Mucosa of rectum (tissue), 2 donors: ENCODE data around the gene RNF32.
"Not testable (repeated sequence)": the region's sequence is repeated elsewhere in the genome, so short reads cannot be mapped to it uniquely, and the experiment has no call there.

ENCODE experiments used
- H3K27ac ChIP-seq, 2 donors: one replicate each; pipeline ENCODE4 v1.7.0; 2013; ENCODE audit warnings: inconsistent platforms in 2 of 2, low read depth in 2 of 2, low read length in 2 of 2
- H3K27me3 ChIP-seq, 2 donors: one replicate each; pipeline ENCODE4 v1.7.0; 2013; ENCODE audit warnings: low read length in 2 of 2; ENCODE audit not compliant: control insufficient read depth in 2 of 2, insufficient read depth in 2 of 2
- H3K36me3 ChIP-seq, 2 donors: one replicate each; pipeline ENCODE4 v1.7.0; 2013; ENCODE audit warnings: low read length in 2 of 2; ENCODE audit not compliant: control insufficient read depth in 2 of 2, insufficient read depth in 2 of 2
- H3K4me1 ChIP-seq, 2 donors: one replicate each; pipeline ENCODE4 v1.7.0; 2013; ENCODE audit warnings: low read length in 2 of 2, mild to moderate bottlenecking in 1 of 2; ENCODE audit not compliant: control insufficient read depth in 2 of 2, insufficient read depth in 2 of 2
- H3K4me3 ChIP-seq, 2 donors: one replicate each; pipeline ENCODE4 v1.7.0; 2013; ENCODE audit warnings: low read length in 2 of 2
- H3K9ac ChIP-seq, 2 donors: one replicate each; pipeline ENCODE4 v1.7.0; 2013; ENCODE audit warnings: low read length in 2 of 2, low read depth in 1 of 2, mild to moderate bottlenecking in 1 of 2
- H3K9me3 ChIP-seq, 2 donors: one replicate each; pipeline ENCODE4 v1.7.0; 2013; ENCODE audit warnings: low read length in 2 of 2; ENCODE audit not compliant: control insufficient read depth in 2 of 2
- donor health status: healthy.
- donor health status: Normal muscosa, but diverticular disease.

RNF32 gene

DNA sequence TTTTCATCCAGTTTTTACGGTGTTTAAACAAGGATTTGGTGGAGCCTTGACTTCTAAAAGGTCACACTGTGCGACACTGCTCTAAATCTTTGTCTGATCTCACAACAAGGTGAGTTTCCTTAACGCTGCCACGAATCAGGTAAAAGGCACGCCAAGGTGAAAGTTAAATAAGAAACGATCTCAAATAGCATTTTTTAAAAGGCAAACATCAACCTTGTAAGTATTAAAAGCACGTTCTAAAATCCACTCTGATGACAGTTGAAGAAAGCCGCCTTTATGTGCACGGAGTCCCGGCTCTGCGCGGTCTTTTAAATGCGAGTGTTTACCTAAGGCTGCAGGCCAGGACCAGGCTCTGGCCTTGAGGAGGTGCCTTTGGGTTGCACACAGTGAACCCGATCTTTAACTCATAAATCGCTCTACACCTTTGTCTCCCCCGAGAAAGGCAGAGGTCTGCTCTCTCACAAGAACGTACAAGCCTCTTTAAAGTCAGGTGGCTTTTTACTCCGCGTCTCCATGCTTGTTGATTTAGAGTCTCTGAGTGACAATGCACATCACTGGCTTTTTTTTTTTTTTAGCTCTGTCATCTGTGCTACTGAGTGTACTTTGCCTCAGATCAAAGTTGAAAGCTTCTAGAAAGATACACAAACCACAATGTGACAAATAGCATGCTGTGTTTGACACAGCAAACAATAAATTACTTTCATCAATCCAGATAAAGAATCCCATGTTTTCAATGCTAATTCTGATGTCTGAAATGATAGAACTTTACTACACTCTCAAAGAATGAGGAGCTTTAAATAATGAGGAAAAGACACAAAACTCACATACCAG is 25.9 kb upstream of the RNF32 start:
- no peaks in the 10 kb centered on the region for H3K9me3 ChIP-seq
- H3K4me3 ChIP-seq = peak overlapping the region; percentile 29 to 34
- H3K27ac ChIP-seq = peak overlapping the region; percentile 44 to 54
- H3K36me3 ChIP-seq = no peaks in the 10 kb centered on the region
- peaks cover 13 to 31% of the 10 kb centered on the region in 2 donors for H3K4me1 ChIP-seq
- no peak overlapping the region for H3K9ac ChIP-seq
- H3K27me3 ChIP-seq = peaks cover 0 to 2% of the 10 kb centered on the region in 2 donors

DNA sequence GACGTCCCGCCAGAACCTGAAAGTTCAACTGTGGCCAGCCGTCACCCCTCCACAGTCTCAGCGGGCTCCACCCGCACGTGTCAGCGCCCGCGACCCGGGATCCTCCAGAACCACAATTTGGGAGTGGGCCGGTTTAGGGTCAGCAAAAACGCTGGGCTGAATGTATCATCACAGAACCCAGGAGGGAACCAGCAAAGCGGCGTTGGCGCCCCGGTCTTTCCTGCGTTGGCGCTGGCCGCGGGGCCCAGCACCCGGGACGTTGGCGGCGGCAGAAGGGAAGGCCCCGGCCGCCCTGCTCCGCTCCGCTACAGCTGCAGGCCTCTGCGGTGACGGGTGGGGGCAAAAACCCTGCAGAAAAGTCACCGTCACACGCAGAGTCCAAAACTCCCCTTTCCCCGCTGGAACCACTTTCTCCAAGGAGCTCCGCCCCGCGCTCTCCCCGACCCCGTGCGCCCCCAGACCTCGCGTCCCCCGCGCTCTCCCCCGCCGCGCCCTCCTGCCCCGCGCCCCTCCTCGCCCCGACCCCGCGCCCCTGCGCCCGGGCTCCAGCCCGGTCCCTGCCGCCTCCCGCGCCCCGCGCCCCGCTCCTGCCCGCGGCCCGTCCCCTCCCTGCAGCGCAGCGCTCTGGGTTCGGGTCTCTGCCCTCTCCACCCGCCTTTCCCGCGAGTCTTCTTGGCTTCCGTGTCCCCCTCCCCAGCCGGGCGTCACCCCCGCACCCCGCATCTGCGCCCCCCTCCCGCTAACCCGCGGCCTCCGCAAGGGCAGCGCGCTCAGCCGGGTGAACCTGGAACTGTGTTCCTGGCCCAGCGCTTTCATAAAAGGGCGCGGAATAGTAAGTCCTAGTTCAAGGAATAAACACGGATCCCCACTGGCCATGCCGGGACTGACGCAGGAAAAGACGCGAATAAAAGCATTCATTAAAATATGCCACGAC is 24.0 kb upstream of the RNF32 start:
- Histone ChIP-seq H3K9ac (peak overlapping the region in 1 of 2 donors; percentile 60), H3K9me3 (no peaks in the 10 kb centered on the region), H3K27me3 (peaks cover 0 to 2% of the 10 kb centered on the region in 2 donors)

DNA sequence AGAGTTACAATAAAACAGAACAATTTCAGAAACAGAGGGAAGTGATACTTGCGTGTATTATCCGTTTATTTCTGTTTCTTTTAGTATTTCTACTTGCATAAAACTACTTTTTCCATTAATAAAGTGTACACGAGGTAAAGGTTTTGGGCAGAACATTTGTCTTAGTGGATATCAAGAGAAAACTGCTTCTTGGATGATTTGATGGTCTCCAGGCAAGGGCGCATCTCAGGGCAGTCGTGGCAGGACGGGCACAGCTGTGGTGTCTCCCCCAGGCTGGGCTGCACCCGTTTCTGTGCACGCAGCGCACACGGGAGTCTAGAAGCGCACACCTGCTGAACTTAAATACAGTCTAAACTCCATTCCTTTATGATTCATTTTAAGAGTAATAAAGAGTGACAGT is 23.4 kb upstream of the RNF32 start:
- Histone ChIP-seq H3K4me1 (peaks cover 10 to 17% of the 10 kb centered on the region in 2 donors), H3K36me3 (no peaks in the 10 kb centered on the region), H3K27me3 (peaks cover 0 to 2% of the 10 kb centered on the region in 2 donors), H3K4me3 (peak overlapping the region; percentile 62 to 66), H3K9me3 (no peaks in the 10 kb centered on the region), H3K9ac (peak overlapping the region; percentile 24 to 58), H3K27ac (peak overlapping the region; percentile 16 to 24)

More for the DNA sequence above, 24.0 kb upstream of the RNF32 start:
- H3K4me1 ChIP-seq = peaks cover 10 to 20% of the 10 kb centered on the region in 2 donors
- no peaks in the 10 kb centered on the region for H3K36me3 ChIP-seq
- peak overlapping the region; percentile 38 to 45 for H3K27ac ChIP-seq
- peak overlapping the region; percentile 62 to 66 for H3K4me3 ChIP-seq

DNA sequence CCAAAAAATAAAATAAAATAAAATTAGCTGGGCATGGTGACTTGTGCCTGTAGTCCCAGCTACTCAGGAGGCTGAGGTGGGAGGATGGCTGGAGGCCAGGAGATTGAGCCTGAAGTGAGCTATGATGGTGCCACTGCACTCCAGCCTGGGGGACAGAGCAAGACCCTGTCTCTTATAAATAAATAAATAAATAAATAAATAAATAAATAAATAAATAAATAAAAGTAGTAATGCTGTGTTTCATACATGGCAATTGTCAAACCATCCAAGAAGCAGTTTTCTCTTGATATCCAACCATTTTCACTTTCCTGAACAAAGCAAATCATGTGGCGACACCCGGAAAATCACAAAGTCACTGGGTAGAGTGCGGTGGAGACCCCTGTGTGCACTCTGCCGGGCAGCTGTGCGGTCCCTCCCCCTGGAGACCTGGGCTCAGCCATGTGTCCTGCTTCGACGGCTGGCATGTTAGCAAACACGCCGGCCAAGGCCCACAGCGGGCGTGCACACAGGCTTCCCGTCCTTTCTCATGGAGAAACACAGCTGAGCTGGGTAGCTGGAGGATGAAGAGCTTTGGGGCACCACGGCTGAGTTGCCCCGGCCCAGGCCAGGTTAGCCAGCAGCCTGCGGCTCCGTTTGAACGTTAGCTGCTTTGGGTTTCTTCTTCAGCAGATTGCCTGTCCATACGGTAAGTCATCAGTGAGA is 22.3 kb upstream of the RNF32 start:
- H3K27ac ChIP-seq = no peak overlapping the region
- peaks cover 0 to 2% of the 10 kb centered on the region in 2 donors for H3K27me3 ChIP-seq
- H3K4me3 ChIP-seq = no peak overlapping the region
- H3K4me1 ChIP-seq = peaks cover 7 to 14% of the 10 kb centered on the region in 2 donors
- no peaks in the 10 kb centered on the region for H3K9me3 ChIP-seq
- no peak overlapping the region for H3K9ac ChIP-seq
- no peaks in the 10 kb centered on the region for H3K36me3 ChIP-seq

GRCh38 chr7:156618780-156619367 is 21.7 kb upstream of the RNF32 start:
- Histone ChIP-seq H3K27ac (no peak overlapping the region), H3K27me3 (peaks cover 0 to 2% of the 10 kb centered on the region in 2 donors), H3K4me1 (peaks cover 5 to 9% of the 10 kb centered on the region in 2 donors), H3K4me3 (no peak overlapping the region), H3K9me3 (no peaks in the 10 kb centered on the region), H3K9ac (no peak overlapping the region), H3K36me3 (no peaks in the 10 kb centered on the region)

- H3K27me3 ChIP-seq, H3K9me3 ChIP-seq, H3K9ac ChIP-seq, H3K4me1 ChIP-seq, H3K36me3 ChIP-seq, H3K27ac ChIP-seq, H3K4me3 ChIP-seq: not testable (repeated sequence)
Observed at GRCh38 chr7:156619488-156620290, 20.9 kb upstream of the RNF32 start.

GRCh38 chr7:156620291-156620675 is 20.3 kb upstream of the RNF32 start:
- Histone ChIP-seq H3K36me3 (no peaks in the 10 kb centered on the region), H3K9ac (no peak overlapping the region)

DNA sequence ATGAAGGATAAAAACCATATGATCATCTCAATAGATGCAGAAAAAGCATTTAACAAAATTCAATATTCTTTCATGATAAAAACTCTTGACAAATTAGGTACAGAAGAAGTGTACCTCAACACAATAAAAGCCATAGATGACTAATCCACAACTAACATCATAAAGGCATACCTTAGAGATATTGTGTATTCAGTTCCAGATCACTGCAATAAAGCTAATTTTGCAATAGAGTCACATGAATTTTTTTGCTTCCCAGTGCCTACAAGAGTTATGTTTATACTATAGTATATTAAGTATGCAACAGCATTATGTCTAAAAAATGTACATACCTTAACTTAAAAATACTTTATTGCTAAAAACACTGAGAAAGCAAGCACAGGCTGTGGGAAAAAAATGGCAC is 18.9 kb upstream of the RNF32 start:
- Histone ChIP-seq H3K27ac (no peak overlapping the region), H3K9ac (no peak overlapping the region), H3K36me3 (no peaks in the 10 kb centered on the region), H3K9me3 (no peaks in the 10 kb centered on the region), H3K27me3 (no peaks in the 10 kb centered on the region), H3K4me1 (peaks cover 0 to 4% of the 10 kb centered on the region in 2 donors), H3K4me3 (no peak overlapping the region)

More at GRCh38 chr7:156620291-156620675, 20.3 kb upstream of the RNF32 start:
- H3K27me3 ChIP-seq = peaks cover 0 to 2% of the 10 kb centered on the region in 2 donors
- H3K27ac ChIP-seq = no peak overlapping the region
- peaks cover 5 to 8% of the 10 kb centered on the region in 2 donors for H3K4me1 ChIP-seq
- no peak overlapping the region for H3K4me3 ChIP-seq
- H3K9me3 ChIP-seq = no peaks in the 10 kb centered on the region

DNA sequence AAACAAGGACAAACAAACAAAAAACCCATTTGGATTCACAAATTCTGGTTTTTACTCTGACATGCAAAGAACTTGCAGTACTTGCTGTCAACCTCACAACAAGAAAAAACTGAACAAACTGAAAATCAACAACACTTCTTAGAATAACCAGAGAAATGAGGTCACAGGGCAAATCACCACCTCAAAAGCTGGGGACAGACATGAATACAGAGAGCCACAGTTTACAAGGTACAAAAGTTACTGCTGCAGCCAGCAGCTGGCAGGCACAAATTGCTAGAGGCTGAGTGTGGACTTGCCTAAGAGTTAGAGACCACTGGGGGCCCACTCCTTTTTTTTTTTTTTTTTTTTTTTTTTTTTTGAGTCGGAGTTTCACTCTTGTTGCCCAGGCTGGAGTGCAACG is 15.0 kb upstream of the RNF32 start:
- Histone ChIP-seq H3K27ac (no peak overlapping the region), H3K27me3 (no peaks in the 10 kb centered on the region), H3K9me3 (peaks cover 2% of the 10 kb centered on the region in 2 donors), H3K36me3 (no peaks in the 10 kb centered on the region), H3K4me3 (no peak overlapping the region), H3K4me1 (no peaks in the 10 kb centered on the region), H3K9ac (no peak overlapping the region)
